NCI-H82 treated with DMSO at 0.1 percent for 48 hours (cell line): ENCODE data around the gene WNK4.
"Not testable (repeated sequence)": the region's sequence is repeated elsewhere in the genome, so short reads cannot be mapped to it uniquely, and the experiment has no call there.

Source experiments
- DNase-seq: peaks from one replicate; lab custom pipeline; 2025; ENCODE audit not compliant: unreplicated experiment; lab: John Stamatoyannopoulos, UW

WNK4 gene

GRCh38 chr17:42769964-42770363, 10.4 kb upstream of the WNK4 start:
- not testable (repeated sequence) for DNase-seq

- no peak for DNase-seq
Measured at GRCh38 chr17:42772945-42773289, 7.5 kb upstream of the WNK4 start.

GRCh38 chr17:42773290-42774035, 6.9 kb upstream of the WNK4 start, which contains the start of gene VPS25:
TSS of gene VPS25 (plus strand) at chr17:42773449. CDS start at chr17:42773476, 27 bp downstream.
- DNase-seq, result peak; percentile 29

GRCh38 chr17:42774066-42774745, 6.2 kb upstream of the WNK4 start:
- DNase-seq, result no peak

GRCh38 chr17:42775534-42776098, 4.8 kb upstream of the WNK4 start:
- DNase-seq, result no peak

- DNase-seq, result no peak
Measured at GRCh38 chr17:42778570-42778969, 1.8 kb upstream of the WNK4 start.

GRCh38 chr17:42779304-42779935, 990 bp upstream of the WNK4 start:
- peak; percentile 71 for DNase-seq

- no peak for DNase-seq
Measured at GRCh38 chr17:42780851-42781638, 635 bp downstream of the WNK4 start.

- DNase-seq, result no peak
Measured at GRCh38 chr17:42781639-42782165, 1.3 kb downstream of the WNK4 start.

- no peak for DNase-seq
Measured at GRCh38 chr17:42782166-42783061, 2.0 kb downstream of the WNK4 start.

GRCh38 chr17:42783062-42783790, 2.8 kb downstream of the WNK4 start:
- no peak for DNase-seq

GRCh38 chr17:42783791-42784138, 3.4 kb downstream of the WNK4 start:
- DNase-seq, result no peak

- DNase-seq, result no peak
Measured at GRCh38 chr17:42784409-42784808, 4.0 kb downstream of the WNK4 start.

GRCh38 chr17:42784811-42785592, 4.6 kb downstream of the WNK4 start:
- no peak for DNase-seq

- DNase-seq, result no peak
Measured at GRCh38 chr17:42787266-42787665, 6.9 kb downstream of the WNK4 start.

GRCh38 chr17:42791948-42792347, 11.5 kb downstream of the WNK4 start:
- no peak for DNase-seq

- DNase-seq, result no peak
Measured at GRCh38 chr17:42792545-42792944, 12.1 kb downstream of the WNK4 start.

GRCh38 chr17:42795061-42795460, 14.7 kb downstream of the WNK4 start:
- no peak for DNase-seq
